Activated B cell treated with CpG ODN at 0.5 μM for 24 hours (primary cell): ENCODE data around the gene GLT8D2. TPM values are rescaled to one million over a fixed set of nuclear protein-coding genes. Genes with fewer than 3 reads are reported as not detected.
A peak's percentile ranks its signal among the peaks of the same experiment; 100 is the strongest.

Source experiments
- ATAC-seq: fragments of 200-7000 bp; cut with Tn5 transposase; one replicate; pipeline ENCODE4 v1.10.0; 2021; ENCODE audit warnings: low read depth, mild to moderate bottlenecking, moderate library complexity
- CTCF ChIA-PET: fragments of 350-600 bp; sonication (Branson Sonifier 250); formaldehyde crosslinking; loops from one replicate; lab custom pipeline; 2021; ENCODE audit warnings: antibody characterized with exemption; lab: Charles Lee
- POLR2A ChIA-PET: fragments of 350-600 bp; sonication (Branson Sonifier 250); formaldehyde crosslinking; loops from one replicate; lab custom pipeline; 2021; ENCODE audit warnings: antibody characterized with exemption; lab: Charles Lee
- DNase-seq: peaks from one replicate; pipeline ENCODE4 v3.0.0; 2022
- H3K27ac Mint-ChIP-seq: one replicate; pipeline ENCODE4 v1.8.0; 2020; ENCODE audit warnings: mixed read lengths
- H3K27me3 Mint-ChIP-seq: one replicate; pipeline ENCODE4 v1.8.0; 2021; ENCODE audit warnings: mixed read lengths
- H3K36me3 Mint-ChIP-seq: one replicate; pipeline ENCODE4 v1.8.0; 2021; ENCODE audit warnings: low read depth, mixed read lengths
- H3K4me1 Mint-ChIP-seq: one replicate; pipeline ENCODE4 v1.8.0; 2021; ENCODE audit warnings: mixed read lengths
- H3K4me3 Mint-ChIP-seq: one replicate; pipeline ENCODE4 v1.8.0; 2020; ENCODE audit warnings: mild to moderate bottlenecking, mixed read lengths
- H3K9me3 Mint-ChIP-seq: one replicate; pipeline ENCODE4 v1.8.0; 2020; ENCODE audit warnings: mixed read lengths
- intact Hi-C: fragments of 100-400 bp; cut with micrococcal nuclease; formaldehyde crosslinking; loops from one replicate; pipeline ENCODE4 v1.15.1; 2024
- total RNA-seq: library from RNA; stranded (reverse); gene quantifications from 2 replicates; pipeline ENCODE4 v1.2.3, GENCODE V29; 2022
- TF ChIP-seq, protein P1 (sequence below): fragments of 200-600 bp; IDR thresholded peaks from one replicate; pipeline ENCODE4 v1.8.0; 2022; ENCODE audit warnings: antibody characterized with exemption, mild to moderate bottlenecking

Gene GLT8D2
- total RNA-seq, 1 donor from 2014 or later = not detected

DNA sequence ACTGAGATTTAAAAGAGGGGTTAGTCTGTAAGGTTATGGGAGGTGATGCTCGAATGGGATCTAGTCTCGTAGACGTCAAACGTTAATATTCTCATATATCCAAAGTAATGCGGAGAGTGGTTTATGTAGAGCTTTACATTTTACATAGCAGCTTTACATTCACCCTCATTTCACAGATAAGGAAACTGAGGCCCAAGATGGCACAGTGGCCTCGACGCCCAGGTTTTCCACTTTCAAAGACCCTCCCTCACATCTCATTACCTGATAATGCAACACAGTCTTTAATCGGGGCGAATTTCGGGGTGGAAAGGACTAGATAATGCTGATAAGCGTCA lies 84.8 kb downstream of the GLT8D2 start:
- ATAC-seq (no peak), DNase-seq (no peak)
- H3K27ac Mint-ChIP-seq = peak overlapping the region; percentile 97
- peaks cover 60% of the 10 kb centered on the region for H3K4me1 Mint-ChIP-seq
- CTCF ChIA-PET = interaction anchor here (0.9 to 2.1 kb wide), 4 partner anchors 9 to 81 kb away, joined by 4 to 13 read pairs (median 6); a partner anchor contains a TSS
- peaks cover 29% of the 10 kb centered on the region for H3K36me3 Mint-ChIP-seq
- TF ChIP-seq, protein P1, sequence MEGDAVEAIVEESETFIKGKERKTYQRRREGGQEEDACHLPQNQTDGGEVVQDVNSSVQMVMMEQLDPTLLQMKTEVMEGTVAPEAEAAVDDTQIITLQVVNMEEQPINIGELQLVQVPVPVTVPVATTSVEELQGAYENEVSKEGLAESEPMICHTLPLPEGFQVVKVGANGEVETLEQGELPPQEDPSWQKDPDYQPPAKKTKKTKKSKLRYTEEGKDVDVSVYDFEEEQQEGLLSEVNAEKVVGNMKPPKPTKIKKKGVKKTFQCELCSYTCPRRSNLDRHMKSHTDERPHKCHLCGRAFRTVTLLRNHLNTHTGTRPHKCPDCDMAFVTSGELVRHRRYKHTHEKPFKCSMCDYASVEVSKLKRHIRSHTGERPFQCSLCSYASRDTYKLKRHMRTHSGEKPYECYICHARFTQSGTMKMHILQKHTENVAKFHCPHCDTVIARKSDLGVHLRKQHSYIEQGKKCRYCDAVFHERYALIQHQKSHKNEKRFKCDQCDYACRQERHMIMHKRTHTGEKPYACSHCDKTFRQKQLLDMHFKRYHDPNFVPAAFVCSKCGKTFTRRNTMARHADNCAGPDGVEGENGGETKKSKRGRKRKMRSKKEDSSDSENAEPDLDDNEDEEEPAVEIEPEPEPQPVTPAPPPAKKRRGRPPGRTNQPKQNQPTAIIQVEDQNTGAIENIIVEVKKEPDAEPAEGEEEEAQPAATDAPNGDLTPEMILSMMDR = no peak
- intact Hi-C loops = loop anchor here (1.0 kb wide), 4 partner anchors 8 to 1142 kb away; partner anchors contain the start of genes HCFC2, HSP90B1 and WASHC4
- H3K27me3 Mint-ChIP-seq = no peaks in the 10 kb centered on the region
- H3K4me3 Mint-ChIP-seq = peak overlapping the region; percentile 97
- no peaks in the 10 kb centered on the region for H3K9me3 Mint-ChIP-seq
- POLR2A ChIA-PET = interaction anchor here (0.9 to 6.8 kb wide), 19 partner anchors 9 to 1271 kb away, joined by 3 to 151 read pairs (median 7); partner anchors contain the start of genes APPL2, HCFC2, HSP90B1 and NFYB

DNA sequence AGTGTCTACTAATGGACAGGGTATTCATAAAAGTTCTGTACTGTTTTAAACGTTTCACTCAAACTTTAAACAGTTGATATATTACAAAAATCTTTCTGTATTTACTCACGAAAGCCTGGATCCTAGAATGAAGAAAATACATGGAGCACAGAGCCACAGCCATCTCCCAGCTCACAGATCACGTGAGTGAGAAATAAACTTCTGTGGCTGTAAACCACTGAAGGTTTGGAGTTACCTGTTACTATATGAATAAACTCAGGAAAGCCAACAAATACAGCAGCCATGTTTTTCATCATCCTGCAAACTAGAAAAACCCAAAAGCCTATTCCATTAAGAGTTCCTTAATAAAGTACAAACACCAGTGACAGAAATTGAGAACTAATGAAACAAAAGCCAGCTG lies 85.2 kb downstream of the GLT8D2 start:
- no peaks in the 10 kb centered on the region for H3K27me3 Mint-ChIP-seq
- peaks cover 29% of the 10 kb centered on the region for H3K36me3 Mint-ChIP-seq
- ATAC-seq (no peak), DNase-seq (no peak)
- CTCF ChIA-PET = interaction anchor here (1.5 to 2.1 kb wide), 2 partner anchors 8 to 38 kb away, joined by 6 to 13 read pairs; a partner anchor contains a TSS
- TF ChIP-seq, protein P1 = no peak
- peak overlapping the region; percentile 97 for H3K4me3 Mint-ChIP-seq
- POLR2A ChIA-PET = interaction anchor here (1.2 to 6.8 kb wide), 8 partner anchors 9 to 173 kb away, joined by 5 to 151 read pairs (median 18); partner anchors contain the start of genes HCFC2, HSP90B1, NFYB and NT5DC3
- peaks cover 60% of the 10 kb centered on the region for H3K4me1 Mint-ChIP-seq
- no peaks in the 10 kb centered on the region for H3K9me3 Mint-ChIP-seq
- H3K27ac Mint-ChIP-seq = peak overlapping the region; percentile 97
- intact Hi-C loops = loop anchor here (1.0 kb wide), 4 partner anchors 8 to 1142 kb away; partner anchors contain the start of genes HCFC2, HSP90B1 and WASHC4

DNA sequence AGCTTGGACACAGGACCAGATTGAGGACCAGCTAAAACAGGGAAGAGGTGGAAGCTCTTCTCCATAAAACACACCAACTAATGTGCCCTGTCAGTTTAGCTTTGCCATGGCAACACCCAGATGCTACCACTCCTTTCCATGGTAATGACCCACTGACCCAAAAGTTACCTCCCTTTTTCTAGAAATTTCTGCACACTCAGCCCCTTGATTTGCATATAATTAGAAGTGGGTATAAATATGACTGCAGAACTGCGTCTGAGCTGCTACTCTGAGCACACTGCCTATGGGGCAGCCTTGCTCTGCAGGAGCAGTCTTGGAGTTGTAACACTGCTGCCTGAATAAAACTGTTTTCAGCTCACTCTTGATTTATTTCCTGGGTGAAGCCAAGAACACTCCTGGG lies 87.5 kb downstream of the GLT8D2 start:
- intact Hi-C loops = no loop called here
- no peak for ATAC-seq
- peaks cover 12% of the 10 kb centered on the region for H3K36me3 Mint-ChIP-seq
- ChIA-PET POLR2A (interaction anchor here (1.3 to 6.8 kb wide), 2 partner anchors 9 to 33 kb away, joined by 3 to 151 read pairs; partner anchors contain the start of gene HSP90B1), CTCF (interaction anchor here (0.5 kb wide), 1 partner anchor 22 kb away, joined by 3 read pairs; no protein-coding TSS in a partner anchor)
- H3K4me3 Mint-ChIP-seq = no peak overlapping the region
- no peaks in the 10 kb centered on the region for H3K27me3 Mint-ChIP-seq
- DNase-seq = no peak
- H3K9me3 Mint-ChIP-seq = no peaks in the 10 kb centered on the region
- TF ChIP-seq, protein P1 = no peak
- peaks cover 42% of the 10 kb centered on the region for H3K4me1 Mint-ChIP-seq
- no peak overlapping the region for H3K27ac Mint-ChIP-seq

DNA sequence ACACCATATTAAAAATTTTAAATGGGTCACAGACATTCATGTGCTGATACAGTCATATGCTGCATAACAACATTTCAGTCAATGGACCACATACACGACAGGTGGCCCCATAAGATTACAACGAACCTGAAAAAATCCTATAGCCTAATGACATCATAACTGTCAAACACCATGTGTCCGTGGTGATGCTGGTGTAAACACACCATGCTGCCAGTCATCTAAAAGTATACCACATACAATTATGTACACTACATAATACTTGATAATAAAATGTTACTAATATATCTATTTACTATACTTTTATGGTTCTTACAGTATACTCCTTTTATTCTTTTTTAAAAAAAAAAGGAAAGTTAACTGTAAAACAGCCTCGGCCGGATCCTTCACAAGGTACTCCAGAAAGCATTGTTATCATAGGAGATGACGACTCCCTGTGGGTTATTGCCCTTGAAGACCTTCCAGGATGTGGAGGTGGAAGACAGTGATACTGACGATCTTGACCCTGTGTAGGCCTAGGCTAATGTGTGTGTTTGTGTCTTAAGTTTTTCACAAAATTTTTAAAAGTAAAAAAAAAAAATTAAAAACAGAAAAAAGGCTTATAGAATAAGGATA lies 89.3 kb downstream of the GLT8D2 start:
- ChIA-PET POLR2A (interaction anchor here (1.6 to 8.5 kb wide), 2 partner anchors 11 to 31 kb away, joined by 5 to 78 read pairs; partner anchors contain the start of gene HSP90B1), CTCF (no interaction called here)
- intact Hi-C loops = no loop called here
- Mint-ChIP-seq H3K27me3 (no peaks in the 10 kb centered on the region), H3K4me1 (peaks cover 42% of the 10 kb centered on the region), H3K36me3 (peaks cover 9% of the 10 kb centered on the region), H3K27ac (no peak overlapping the region), H3K4me3 (no peak overlapping the region), H3K9me3 (no peaks in the 10 kb centered on the region)
- no peak for DNase-seq
- TF ChIP-seq, protein P1 = no peak
- ATAC-seq = no peak

DNA sequence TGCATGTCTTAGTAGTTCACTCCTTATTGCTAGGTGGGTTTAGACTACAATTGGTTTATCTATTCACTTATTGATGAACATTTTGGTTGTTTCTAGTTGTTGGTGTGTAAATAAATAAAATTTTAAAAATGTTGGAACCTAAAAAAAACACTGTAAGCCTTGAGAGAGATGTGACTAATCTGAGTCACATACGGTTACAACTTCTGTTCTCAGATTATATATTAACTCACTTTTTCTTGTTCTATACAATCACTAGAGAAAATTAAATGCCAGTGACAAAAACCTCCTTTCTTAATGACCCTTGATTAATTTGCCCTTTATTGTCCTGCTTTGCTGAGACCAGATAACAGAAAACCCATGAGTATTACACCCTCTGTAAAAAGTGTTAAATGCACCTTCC lies 91.4 kb downstream of the GLT8D2 start:
- Mint-ChIP-seq H3K4me3 (no peak overlapping the region), H3K4me1 (peaks cover 30% of the 10 kb centered on the region), H3K27me3 (no peaks in the 10 kb centered on the region), H3K36me3 (peaks cover 10% of the 10 kb centered on the region), H3K27ac (no peak overlapping the region), H3K9me3 (no peaks in the 10 kb centered on the region)
- intact Hi-C loops = no loop called here
- TF ChIP-seq, protein P1 = no peak
- ATAC-seq (no peak), DNase-seq (no peak)
- ChIA-PET POLR2A (interaction anchor here (1.5 to 8.5 kb wide), 2 partner anchors 22 to 29 kb away, joined by 4 to 78 read pairs; partner anchors contain the start of gene HSP90B1), CTCF (no interaction called here)
